CD4-positive, alpha-beta T cell treated with Interleukin-15 for 4 hours (primary cell): ENCODE data around the gene THADA.

Experiments used
- DNase-seq: peaks from one replicate; pipeline ENCODE4 v3.0.0-alpha.2; 2020; ENCODE audit warnings: low spot score

Gene THADA

DNA sequence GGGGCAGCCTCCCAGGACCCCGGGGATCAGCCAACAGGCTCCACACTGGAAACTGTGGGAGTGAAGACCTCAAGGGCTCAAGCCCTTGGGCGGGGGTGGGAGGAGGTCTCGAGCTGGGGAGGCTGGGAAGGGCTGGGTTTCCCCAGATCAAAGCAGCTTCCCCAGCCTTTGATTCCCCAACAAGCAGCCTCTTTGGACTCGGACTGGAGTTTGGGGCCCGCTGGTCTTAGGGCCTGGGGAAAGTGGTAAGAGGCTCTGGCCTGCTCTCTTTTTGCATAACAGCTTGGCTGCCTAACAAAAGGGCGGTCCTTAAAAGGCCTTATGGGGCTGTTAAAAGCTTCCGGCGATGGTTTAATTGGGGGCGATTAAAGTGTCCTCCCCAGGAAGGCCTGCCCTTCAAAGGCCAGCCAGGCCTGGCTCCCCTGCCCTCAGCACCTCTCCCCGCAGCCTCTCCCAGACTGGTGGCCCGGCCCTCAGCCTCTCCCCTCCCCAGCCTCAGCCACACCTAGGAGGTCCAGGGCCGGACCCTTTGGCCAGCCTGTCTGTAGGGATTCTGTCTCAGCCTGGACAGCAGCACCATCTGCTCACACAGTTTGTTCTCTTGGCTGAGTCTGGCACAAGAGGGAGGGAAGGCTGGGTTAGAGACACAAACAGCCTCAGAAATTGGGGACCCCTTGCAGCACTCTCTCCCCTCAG lies 409.0 kb downstream of the THADA start:
- DNase-seq: no peak

DNA sequence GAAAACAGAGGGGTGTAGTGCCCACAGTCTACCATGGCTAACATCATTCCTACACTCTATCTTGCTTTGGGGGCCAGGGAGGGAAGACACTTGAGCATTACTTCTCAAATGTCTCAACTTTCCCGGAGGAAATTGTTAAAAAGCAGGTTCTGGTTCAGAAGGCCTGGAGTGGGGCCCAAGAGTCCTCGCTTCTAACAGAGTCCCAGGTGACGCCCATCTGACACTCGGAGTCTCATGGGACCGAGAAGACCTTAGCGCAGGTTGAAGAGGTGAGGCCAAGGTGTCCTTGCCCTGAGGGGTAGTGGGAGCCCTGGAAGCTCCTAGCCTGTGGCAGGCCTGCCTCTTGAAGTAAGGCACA lies 409.5 kb downstream of the THADA start:
- DNase-seq: no peak

DNA sequence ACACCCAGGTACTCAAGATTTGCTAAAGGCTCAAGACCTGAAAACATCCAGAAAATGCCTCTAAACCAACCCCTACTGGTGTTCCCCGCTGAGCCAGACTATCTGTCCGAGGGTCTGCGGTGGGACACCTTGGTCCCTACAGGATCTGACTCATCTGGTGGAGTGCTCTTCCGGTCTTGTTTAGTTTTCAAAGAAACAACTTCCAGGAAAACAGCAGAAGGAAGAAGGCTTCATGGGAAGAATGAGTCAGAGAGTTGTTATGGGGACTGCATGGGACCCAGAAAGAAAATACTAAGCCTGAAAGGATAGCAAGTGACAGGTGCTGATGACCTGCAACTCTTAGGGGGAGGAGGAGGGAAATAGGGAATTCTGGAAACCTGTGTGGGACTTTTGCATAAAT lies 410.7 kb downstream of the THADA start:
- DNase-seq: peak; percentile 60

DNA sequence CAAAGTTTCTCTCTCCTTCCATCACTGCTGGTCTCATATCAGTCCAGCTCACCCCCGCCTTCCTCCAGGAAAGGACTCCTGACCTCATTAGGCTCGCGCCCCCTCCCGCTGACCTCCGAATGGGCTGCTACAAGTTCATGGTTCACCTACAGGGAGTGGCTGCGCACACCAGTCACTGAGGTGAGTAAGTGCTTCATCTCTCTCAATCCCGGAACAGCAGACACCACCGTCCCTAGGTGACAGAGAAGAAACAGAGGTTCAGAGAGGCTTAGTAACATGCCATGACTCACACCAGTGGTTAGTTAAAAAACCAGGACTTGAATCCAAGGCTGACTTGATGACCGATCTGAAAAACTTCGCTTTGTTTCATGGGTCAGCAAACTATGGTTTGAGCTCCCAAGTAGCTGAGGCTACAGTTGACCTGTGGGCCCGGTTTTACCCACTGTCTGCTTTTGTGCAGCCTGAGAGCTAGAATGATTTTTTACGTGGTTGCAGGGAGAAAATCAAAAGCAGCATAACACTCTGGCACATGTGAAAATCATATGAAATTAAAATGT lies 411.4 kb downstream of the THADA start:
- peak; percentile 83 for DNase-seq

DNA sequence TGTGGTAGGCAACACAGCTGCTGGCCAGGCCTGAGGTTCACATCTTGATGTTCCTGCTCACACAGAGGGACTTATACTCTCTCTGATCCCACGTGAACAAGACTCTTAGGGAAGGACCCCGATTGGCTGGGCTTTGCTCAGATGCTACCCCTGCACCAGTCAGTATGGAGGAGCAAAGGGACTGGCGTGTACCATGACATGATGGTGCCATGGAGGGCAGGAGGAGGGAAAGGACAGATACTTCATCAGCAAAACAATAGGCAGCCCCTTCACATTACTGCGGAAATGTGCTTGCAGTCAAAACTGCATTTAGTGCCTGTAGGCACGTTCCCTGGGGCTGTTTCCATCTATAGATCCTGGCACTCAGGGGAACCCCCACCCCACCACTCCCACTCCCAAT lies 412.1 kb downstream of the THADA start:
- DNase-seq: no peak

DNA sequence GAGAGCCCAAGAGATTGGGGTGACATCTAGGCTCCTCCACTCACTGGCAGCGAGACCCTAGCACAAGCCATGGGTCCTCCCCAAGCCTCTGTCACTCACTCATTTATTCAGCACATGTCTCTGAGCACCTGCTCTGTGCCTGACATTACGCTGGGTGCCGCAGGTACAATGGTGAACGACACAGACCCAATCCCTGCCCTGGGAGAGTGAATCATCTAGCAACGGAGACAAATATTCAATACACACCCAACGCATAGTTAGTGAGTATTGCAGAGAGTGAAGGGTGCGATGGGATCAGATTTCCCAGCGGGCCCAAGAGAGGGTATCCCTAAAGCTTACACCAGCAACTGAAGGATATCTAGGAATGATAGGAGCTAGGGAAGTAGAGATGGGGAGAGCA lies 414.9 kb downstream of the THADA start:
- no peak for DNase-seq
